ENCODE data around the gene MEGF9. TPM values are rescaled to one million over a fixed set of nuclear protein-coding genes. Genes with fewer than 3 reads are reported as not detected.

The MEGF9 gene
- total RNA-seq, 1 experiment from 2014 or later, result 8.3 TPM

DNA sequence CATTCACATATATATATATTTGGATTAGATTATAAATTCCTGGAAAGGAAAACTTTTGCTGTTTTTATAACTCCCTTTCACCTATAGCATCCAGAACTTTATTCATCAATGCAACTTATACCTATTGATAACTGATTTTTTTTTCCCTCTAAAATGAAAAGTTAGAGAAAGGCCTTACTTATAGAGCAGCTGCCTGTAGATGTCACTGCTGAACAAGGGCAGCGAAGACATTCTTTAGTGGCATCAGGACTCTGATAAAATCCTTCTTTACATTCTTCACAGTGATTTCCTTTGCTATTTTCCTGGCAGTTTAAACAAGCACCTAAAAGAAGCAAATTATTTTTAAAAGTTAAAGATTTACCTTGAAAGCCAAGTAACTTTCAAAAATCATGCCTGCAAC lies 102.1 kb downstream of the MEGF9 start:
- H3K4me3 ChIP-seq (replicated peaks in 1 of 2; ENCODE audit: low read depth in 1 of 2, low read length in 2 of 2), result no peak overlapping the region
- POLR2A ChIA-PET, result interaction anchor here (0.7 kb wide), 1 partner anchor 14 kb away, joined by 3 read pairs; no protein-coding TSS in a partner anchor
- peaks cover 0 to 3% of the 10 kb centered on the region in 2 experiments; a peak in 2 of 4 replicates for H3K4me1 ChIP-seq (ENCODE audit: control insufficient read depth in 1 of 2, insufficient read depth in 2 of 2, low read length in 2 of 2)
- intact Hi-C loops (cut with micrococcal nuclease), result no loop called here
- CTCF ChIA-PET, result interaction anchor here (1.3 kb wide), 1 partner anchor 13 kb away, joined by 3 read pairs; no protein-coding TSS in a partner anchor
- H3K27ac ChIP-seq (ENCODE audit: low read depth, low read length), result no peak overlapping the region
- no peaks in the 10 kb centered on the region for H3K9me3 ChIP-seq (ENCODE audit: control insufficient read depth in 1 of 2, insufficient read depth in 1 of 2, low read depth in 1 of 2, low read length in 2 of 2)
- no peak for DNase-seq (ENCODE audit: low read depth, low spot score)
- H3K9ac ChIP-seq (ENCODE audit: low read length), result no peak overlapping the region
- BruUV-seq (replicated peaks), result no TSS peak
- TF ChIP-seq FOSL1 (IDR thresholded peaks at IDR 0.05; ENCODE audit: low read depth), result no peak
- TF ChIP-seq EZH2phosphoT487 (IDR thresholded peaks at IDR 0.05; ENCODE audit: borderline replicate concordance), result no peak
- TF ChIP-seq, protein P1, sequence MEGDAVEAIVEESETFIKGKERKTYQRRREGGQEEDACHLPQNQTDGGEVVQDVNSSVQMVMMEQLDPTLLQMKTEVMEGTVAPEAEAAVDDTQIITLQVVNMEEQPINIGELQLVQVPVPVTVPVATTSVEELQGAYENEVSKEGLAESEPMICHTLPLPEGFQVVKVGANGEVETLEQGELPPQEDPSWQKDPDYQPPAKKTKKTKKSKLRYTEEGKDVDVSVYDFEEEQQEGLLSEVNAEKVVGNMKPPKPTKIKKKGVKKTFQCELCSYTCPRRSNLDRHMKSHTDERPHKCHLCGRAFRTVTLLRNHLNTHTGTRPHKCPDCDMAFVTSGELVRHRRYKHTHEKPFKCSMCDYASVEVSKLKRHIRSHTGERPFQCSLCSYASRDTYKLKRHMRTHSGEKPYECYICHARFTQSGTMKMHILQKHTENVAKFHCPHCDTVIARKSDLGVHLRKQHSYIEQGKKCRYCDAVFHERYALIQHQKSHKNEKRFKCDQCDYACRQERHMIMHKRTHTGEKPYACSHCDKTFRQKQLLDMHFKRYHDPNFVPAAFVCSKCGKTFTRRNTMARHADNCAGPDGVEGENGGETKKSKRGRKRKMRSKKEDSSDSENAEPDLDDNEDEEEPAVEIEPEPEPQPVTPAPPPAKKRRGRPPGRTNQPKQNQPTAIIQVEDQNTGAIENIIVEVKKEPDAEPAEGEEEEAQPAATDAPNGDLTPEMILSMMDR (IDR thresholded peaks at IDR 0.05 in 2 of 3, conservative IDR thresholded peaks at IDR 0.05 in 1 of 3; ENCODE audit: borderline replicate concordance in 1 of 3, insufficient read depth in 1 of 3, low read depth in 2 of 3, low read length in 2 of 3), result peak; percentile 16 to 44 (median 34); a peak in 4 of 6 replicates
- no peak for TF ChIP-seq POLR2AphosphoS5 (IDR thresholded peaks at IDR 0.05; ENCODE audit: low read depth, low read length)
- no peak for TF ChIP-seq ATF3 (IDR thresholded peaks at IDR 0.05)
- no peak for TF ChIP-seq CBX3 (IDR thresholded peaks at IDR 0.05; ENCODE audit: low read depth)
- TF ChIP-seq RAD21 (IDR thresholded peaks at IDR 0.05; ENCODE audit: low read depth), result peak; percentile 45
- RAD21 ChIA-PET (ENCODE audit: low non-redundant PET in 1 of 2, low total read pairs in 2 of 2, uncharacterized antibody in 2 of 2, unreplicated experiment in 2 of 2), result no interaction called here
- no peaks in the 10 kb centered on the region for H3K36me3 ChIP-seq (ENCODE audit: control insufficient read depth in 1 of 2, insufficient read depth in 2 of 2, low read length in 2 of 2)
- H4K20me1 ChIP-seq (ENCODE audit: insufficient read depth), result no peaks in the 10 kb centered on the region
- no peak overlapping the region for H3K4me2 ChIP-seq (ENCODE audit: low read length)
- no peaks in the 10 kb centered on the region for H3K79me2 ChIP-seq (ENCODE audit: insufficient read depth, low read length)
- H3K27me3 ChIP-seq (ENCODE audit: insufficient read depth, low read length), result no peaks in the 10 kb centered on the region
- H3K9me2 ChIP-seq (ENCODE audit: insufficient read depth), result no peaks in the 10 kb centered on the region
- no peak overlapping the region for H2AFZ ChIP-seq (ENCODE audit: low read depth, low read length, poor library complexity, severe bottlenecking)
- ATAC-seq, result no peak

- Histone ChIP-seq H3K4me3 (replicated peaks in 1 of 2; ENCODE audit: low read depth in 1 of 2, low read length in 2 of 2) (no peak overlapping the region), H3K4me2 (ENCODE audit: low read length) (no peak overlapping the region), H3K4me1 (ENCODE audit: control insufficient read depth in 1 of 2, insufficient read depth in 2 of 2, low read length in 2 of 2) (no peaks in the 10 kb centered on the region), H3K27ac (ENCODE audit: low read depth, low read length) (no peak overlapping the region), H3K9me3 (ENCODE audit: control insufficient read depth in 1 of 2, insufficient read depth in 1 of 2, low read depth in 1 of 2, low read length in 2 of 2) (no peaks in the 10 kb centered on the region), H2AFZ (ENCODE audit: low read depth, low read length, poor library complexity, severe bottlenecking) (no peak overlapping the region), H3K9me2 (ENCODE audit: insufficient read depth) (no peaks in the 10 kb centered on the region), H4K20me1 (ENCODE audit: insufficient read depth) (no peaks in the 10 kb centered on the region), H3K27me3 (ENCODE audit: insufficient read depth, low read length) (no peaks in the 10 kb centered on the region), H3K36me3 (ENCODE audit: control insufficient read depth in 1 of 2, insufficient read depth in 2 of 2, low read length in 2 of 2) (no peaks in the 10 kb centered on the region), H3K79me2 (ENCODE audit: insufficient read depth, low read length) (no peaks in the 10 kb centered on the region), H3K9ac (ENCODE audit: low read length) (no peak overlapping the region)
- no TSS peak for BruUV-seq (replicated peaks)
- RAD21 ChIA-PET (ENCODE audit: low non-redundant PET in 1 of 2, low total read pairs in 2 of 2, uncharacterized antibody in 2 of 2, unreplicated experiment in 2 of 2), result no interaction called here
- no peak for DNase-seq (ENCODE audit: low read depth, low spot score)
- POLR2A ChIA-PET, result no interaction called here
- TF ChIP-seq RAD21 (IDR thresholded peaks at IDR 0.05; ENCODE audit: low read depth) (no peak), JUND (IDR thresholded peaks at IDR 0.05) (no peak), EGR1 (IDR thresholded peaks at IDR 0.05; ENCODE audit: low read depth) (no peak), FOSL1 (IDR thresholded peaks at IDR 0.05; ENCODE audit: low read depth) (no peak), SIN3A (IDR thresholded peaks at IDR 0.05; ENCODE audit: low read depth) (no peak), ZNF274 (IDR thresholded peaks at IDR 0.05; ENCODE audit: low read depth, low read length) (no peak), SRF (IDR thresholded peaks at IDR 0.05; ENCODE audit: low read depth) (no peak)
- no peak for ATAC-seq
- intact Hi-C loops (cut with micrococcal nuclease), result no loop called here
- CTCF ChIA-PET, result interaction anchor here (1.1 to 1.3 kb wide), 2 partner anchors 13 to 572 kb away, joined by 3 to 4 read pairs; no protein-coding TSS in a partner anchor
These were observed 102.6 kb downstream of the MEGF9 start for GRCh38 chr9:120611690-120612068.
